Liver (tissue), 9 donors: Measurements from ENCODE around the gene RALY. TPM values are rescaled to one million over a fixed set of nuclear protein-coding genes. Genes with fewer than 3 reads are reported as not detected.

ENCODE experiments used
- DNase-seq: peaks from one replicate; pipeline ENCODE4 v3.0.0-alpha.2; 2017; ENCODE audit warnings: low spot score
- H3K27ac ChIP-seq, 2 donors: one replicate each; pipeline ENCODE4 v1.7.0; 2013; ENCODE audit warnings: inconsistent platforms in 2 of 2, low read length in 2 of 2, control low read depth in 1 of 2, low read depth in 1 of 2, mild to moderate bottlenecking in 1 of 2
- H3K27me3 ChIP-seq, 4 donors: one replicate each; pipeline versions ENCODE4 v1.6.1 to v1.7.0; 2013; ENCODE audit warnings: low read length in 3 of 4, inconsistent platforms in 1 of 4, mild to moderate bottlenecking in 1 of 4, moderate library complexity in 1 of 4; ENCODE audit not compliant: control insufficient read depth in 4 of 4, insufficient read depth in 4 of 4
- H3K36me3 ChIP-seq, 4 donors: one replicate each; pipeline versions ENCODE4 v1.6.1 to v1.7.0; 2013; ENCODE audit warnings: low read length in 3 of 4, mild to moderate bottlenecking in 3 of 4, low read depth in 1 of 4, moderate library complexity in 1 of 4; ENCODE audit not compliant: control insufficient read depth in 4 of 4, insufficient read depth in 3 of 4
- H3K4me1 ChIP-seq, 4 donors: one replicate each; pipeline versions ENCODE4 v1.6.1 to v1.7.0; 2013; ENCODE audit warnings: low read length in 3 of 4, mild to moderate bottlenecking in 3 of 4, moderate library complexity in 1 of 4; ENCODE audit not compliant: control insufficient read depth in 4 of 4, insufficient read depth in 4 of 4
- H3K4me3 ChIP-seq, 3 donors: one replicate each; pipeline versions ENCODE4 v1.6.1 to v1.7.0; 2013; ENCODE audit warnings: low read length in 3 of 3, control low read depth in 1 of 3, low read depth in 1 of 3, mild to moderate bottlenecking in 1 of 3
- H3K9ac ChIP-seq, 2 donors: one replicate each; pipeline ENCODE4 v1.7.0; 2013; ENCODE audit warnings: low read length in 2 of 2, mild to moderate bottlenecking in 2 of 2, moderate library complexity in 2 of 2, control low read depth in 1 of 2, low read depth in 1 of 2
- H3K9me3 ChIP-seq, 4 donors: one replicate each; pipeline versions ENCODE4 v1.6.1 to v1.7.0; 2013; ENCODE audit warnings: low read length in 3 of 4; ENCODE audit not compliant: control insufficient read depth in 4 of 4
- EGR1 ChIP-seq, 2 donors: IDR thresholded peaks; 2 replicates each; pipeline ENCODE4 v1.6.1; 2016 to 2018; ENCODE audit warnings: antibody characterized with exemption in 2 of 2, low read depth in 2 of 2
- FOXA1 ChIP-seq: IDR thresholded peaks from 2 replicates; pipeline ENCODE4 v1.6.1; 2016; ENCODE audit warnings: antibody characterized with exemption
- FOXA2 ChIP-seq: IDR thresholded peaks from 2 replicates; pipeline ENCODE4 v1.6.1; 2016; ENCODE audit warnings: antibody characterized with exemption
- GABPA ChIP-seq, 2 donors: IDR thresholded peaks in 1 of 2; conservative IDR thresholded peaks in 1 of 2; 2 replicates each; pipeline ENCODE4 v1.6.1; 2016; ENCODE audit warnings: antibody characterized with exemption in 2 of 2, mild to moderate bottlenecking in 1 of 2, moderate library complexity in 1 of 2
- HNF4A ChIP-seq, 2 donors: conservative IDR thresholded peaks; 2 replicates each; pipeline ENCODE4 v1.6.1; 2016; ENCODE audit warnings: antibody characterized with exemption in 2 of 2, mild to moderate bottlenecking in 2 of 2
- HNF4G ChIP-seq: IDR thresholded peaks from 2 replicates; pipeline ENCODE4 v1.6.1; 2016; ENCODE audit warnings: antibody characterized with exemption
- JUND ChIP-seq, 2 donors: IDR thresholded peaks; 2 replicates each; pipeline ENCODE4 v1.6.1; 2016; ENCODE audit warnings: antibody characterized with exemption in 2 of 2
- NR2F2 ChIP-seq: IDR thresholded peaks from 2 replicates; pipeline ENCODE4 v1.6.1; 2016; ENCODE audit warnings: antibody characterized with exemption
- RAD21 ChIP-seq, 2 donors: IDR thresholded peaks; 2 replicates each; pipeline ENCODE4 v1.6.1; 2016; ENCODE audit warnings: antibody characterized with exemption in 2 of 2, mild to moderate bottlenecking in 2 of 2
- RXRA ChIP-seq, 2 donors: IDR thresholded peaks; 2 replicates each; pipeline ENCODE4 v1.6.1; 2017 to 2018; ENCODE audit warnings: antibody characterized with exemption in 2 of 2, mild to moderate bottlenecking in 1 of 2
- SP1 ChIP-seq: IDR thresholded peaks from 2 replicates; pipeline ENCODE4 v1.6.1; 2018; ENCODE audit warnings: antibody characterized with exemption, mild to moderate bottlenecking
- TAF1 ChIP-seq: conservative IDR thresholded peaks from 2 replicates; pipeline ENCODE4 v1.6.1; 2016; ENCODE audit warnings: antibody characterized with exemption, mild to moderate bottlenecking
- YY1 ChIP-seq: IDR thresholded peaks from 2 replicates; pipeline ENCODE4 v1.6.1; 2016; ENCODE audit warnings: antibody characterized with exemption, mild to moderate bottlenecking
- WGBS: extraction: QIAGEN DNeasy Blood & Tissue Kit; methylation state at CpG from one replicate; pipeline ENCODE4 v1.1.7; 2013; 5-methylcytosine and 5-hydroxymethylcytosine counted together
- polyA plus RNA-seq, 2 donors: library from polyadenylated mRNA; stranded (reverse) in 1 of 2; unstranded in 1 of 2; fragments of 200-250 nt in 1 of 2; fragments of >200 nt in 1 of 2; fragmentation: Nextera tagmentation in 1 of 2; extraction: Ambion mirVana in 1 of 2; gene quantifications; one replicate each; pipeline versions ENCODE4 v1.2.1 to v1.2.3, GENCODE V29; 2013 to 2015
- total RNA-seq, 2 donors: library from RNA; depleted of rRNA; stranded (reverse); fragments of >200 nt; gene quantifications; one replicate each; pipeline ENCODE4 v1.2.3, GENCODE V29; 2014
- TF ChIP-seq, protein P1 (sequence below): IDR thresholded peaks from 2 replicates; pipeline ENCODE4 v1.6.1; 2016; ENCODE audit warnings: antibody characterized with exemption
- TF ChIP-seq, protein P2 (sequence below): IDR thresholded peaks from 2 replicates; pipeline ENCODE4 v1.6.1; 2016; ENCODE audit warnings: antibody characterized with exemption
- TF ChIP-seq, protein P3 (sequence below): fragments of 150-350 bp; IDR thresholded peaks from 2 replicates; pipeline ENCODE4 v1.5.1; 2017; ENCODE audit warnings: improper control_type of control experiment, low read depth, low read length; ENCODE audit not compliant: missing input control
- TF ChIP-seq, protein P4 (sequence below): IDR thresholded peaks from 2 replicates; pipeline ENCODE4 v1.6.1; 2016; ENCODE audit warnings: antibody characterized with exemption, mild to moderate bottlenecking
- TF ChIP-seq, protein P5 (sequence below): IDR thresholded peaks from 2 replicates; pipeline ENCODE4 v1.6.1; 2016; ENCODE audit warnings: antibody characterized with exemption
- donor health status: healthy.
- donor health status: healthy.
- donor health status: healthy.
- donor health status: healthy.
- donor health status: healthy.

Gene RALY
- total and polyA plus RNA-seq, 4 donors: 23.1 to 47.4 (median 33.3) TPM

DNA sequence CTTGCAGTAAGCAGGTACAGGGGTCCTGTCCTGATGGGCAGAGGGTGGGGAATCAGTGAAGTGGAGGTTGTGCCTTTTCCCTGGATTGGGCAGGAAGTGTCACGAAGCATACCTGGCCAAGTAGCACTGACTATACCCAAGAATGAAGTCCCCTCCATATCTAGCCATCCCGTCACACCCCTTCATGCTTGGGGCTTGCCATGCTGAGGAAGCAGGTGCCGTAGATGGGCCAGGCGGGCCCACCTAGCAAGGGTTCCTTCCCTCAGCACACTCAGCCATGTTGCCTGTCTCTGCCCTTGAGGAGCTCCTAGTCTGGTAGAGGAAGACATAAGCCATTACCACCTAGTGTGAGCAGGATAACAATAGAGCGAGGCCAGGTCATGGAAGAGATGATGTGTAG, 84.8 kb downstream of the RALY start:
- WGBS: 98% methylated on average over 5 of the region's 5 CpGs
- H3K9me3 ChIP-seq: no peaks in the 10 kb centered on the region
- no peak overlapping the region for H3K27ac ChIP-seq
- DNase-seq: no peak
- H3K4me1 ChIP-seq: no peaks in the 10 kb centered on the region
- H3K4me3 ChIP-seq: no peak overlapping the region
- H3K27me3 ChIP-seq: no peaks in the 10 kb centered on the region
- H3K36me3 ChIP-seq: peaks cover 10 to 44% (median 18%) of the 10 kb centered on the region in 4 donors
- no peak overlapping the region for H3K9ac ChIP-seq
- TF ChIP-seq RAD21 (IDR thresholded peaks at IDR 0.05) (no peak), FOXA2 (no peak), SP1 (no peak), GABPA (IDR thresholded peaks at IDR 0.05 in 1 of 2, conservative IDR thresholded peaks at IDR 0.05 in 1 of 2) (no peak), EGR1 (IDR thresholded peaks at IDR 0.05; ENCODE audit: low read depth in 2 of 2) (no peak), NR2F2 (no peak), JUND (IDR thresholded peaks at IDR 0.05) (no peak), FOXA1 (no peak), HNF4G (no peak), YY1 (no peak), TAF1 (no peak), HNF4A (conservative IDR thresholded peaks at IDR 0.05) (no peak), RXRA (IDR thresholded peaks at IDR 0.05) (no peak)
- TF ChIP-seq, protein P1, sequence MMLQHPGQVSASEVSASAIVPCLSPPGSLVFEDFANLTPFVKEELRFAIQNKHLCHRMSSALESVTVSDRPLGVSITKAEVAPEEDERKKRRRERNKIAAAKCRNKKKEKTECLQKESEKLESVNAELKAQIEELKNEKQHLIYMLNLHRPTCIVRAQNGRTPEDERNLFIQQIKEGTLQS: no peak
- TF ChIP-seq, protein P2, sequence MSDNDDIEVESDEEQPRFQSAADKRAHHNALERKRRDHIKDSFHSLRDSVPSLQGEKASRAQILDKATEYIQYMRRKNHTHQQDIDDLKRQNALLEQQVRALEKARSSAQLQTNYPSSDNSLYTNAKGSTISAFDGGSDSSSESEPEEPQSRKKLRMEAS: no peak
- TF ChIP-seq, protein P3, sequence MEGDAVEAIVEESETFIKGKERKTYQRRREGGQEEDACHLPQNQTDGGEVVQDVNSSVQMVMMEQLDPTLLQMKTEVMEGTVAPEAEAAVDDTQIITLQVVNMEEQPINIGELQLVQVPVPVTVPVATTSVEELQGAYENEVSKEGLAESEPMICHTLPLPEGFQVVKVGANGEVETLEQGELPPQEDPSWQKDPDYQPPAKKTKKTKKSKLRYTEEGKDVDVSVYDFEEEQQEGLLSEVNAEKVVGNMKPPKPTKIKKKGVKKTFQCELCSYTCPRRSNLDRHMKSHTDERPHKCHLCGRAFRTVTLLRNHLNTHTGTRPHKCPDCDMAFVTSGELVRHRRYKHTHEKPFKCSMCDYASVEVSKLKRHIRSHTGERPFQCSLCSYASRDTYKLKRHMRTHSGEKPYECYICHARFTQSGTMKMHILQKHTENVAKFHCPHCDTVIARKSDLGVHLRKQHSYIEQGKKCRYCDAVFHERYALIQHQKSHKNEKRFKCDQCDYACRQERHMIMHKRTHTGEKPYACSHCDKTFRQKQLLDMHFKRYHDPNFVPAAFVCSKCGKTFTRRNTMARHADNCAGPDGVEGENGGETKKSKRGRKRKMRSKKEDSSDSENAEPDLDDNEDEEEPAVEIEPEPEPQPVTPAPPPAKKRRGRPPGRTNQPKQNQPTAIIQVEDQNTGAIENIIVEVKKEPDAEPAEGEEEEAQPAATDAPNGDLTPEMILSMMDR: no peak
- TF ChIP-seq, protein P4, sequence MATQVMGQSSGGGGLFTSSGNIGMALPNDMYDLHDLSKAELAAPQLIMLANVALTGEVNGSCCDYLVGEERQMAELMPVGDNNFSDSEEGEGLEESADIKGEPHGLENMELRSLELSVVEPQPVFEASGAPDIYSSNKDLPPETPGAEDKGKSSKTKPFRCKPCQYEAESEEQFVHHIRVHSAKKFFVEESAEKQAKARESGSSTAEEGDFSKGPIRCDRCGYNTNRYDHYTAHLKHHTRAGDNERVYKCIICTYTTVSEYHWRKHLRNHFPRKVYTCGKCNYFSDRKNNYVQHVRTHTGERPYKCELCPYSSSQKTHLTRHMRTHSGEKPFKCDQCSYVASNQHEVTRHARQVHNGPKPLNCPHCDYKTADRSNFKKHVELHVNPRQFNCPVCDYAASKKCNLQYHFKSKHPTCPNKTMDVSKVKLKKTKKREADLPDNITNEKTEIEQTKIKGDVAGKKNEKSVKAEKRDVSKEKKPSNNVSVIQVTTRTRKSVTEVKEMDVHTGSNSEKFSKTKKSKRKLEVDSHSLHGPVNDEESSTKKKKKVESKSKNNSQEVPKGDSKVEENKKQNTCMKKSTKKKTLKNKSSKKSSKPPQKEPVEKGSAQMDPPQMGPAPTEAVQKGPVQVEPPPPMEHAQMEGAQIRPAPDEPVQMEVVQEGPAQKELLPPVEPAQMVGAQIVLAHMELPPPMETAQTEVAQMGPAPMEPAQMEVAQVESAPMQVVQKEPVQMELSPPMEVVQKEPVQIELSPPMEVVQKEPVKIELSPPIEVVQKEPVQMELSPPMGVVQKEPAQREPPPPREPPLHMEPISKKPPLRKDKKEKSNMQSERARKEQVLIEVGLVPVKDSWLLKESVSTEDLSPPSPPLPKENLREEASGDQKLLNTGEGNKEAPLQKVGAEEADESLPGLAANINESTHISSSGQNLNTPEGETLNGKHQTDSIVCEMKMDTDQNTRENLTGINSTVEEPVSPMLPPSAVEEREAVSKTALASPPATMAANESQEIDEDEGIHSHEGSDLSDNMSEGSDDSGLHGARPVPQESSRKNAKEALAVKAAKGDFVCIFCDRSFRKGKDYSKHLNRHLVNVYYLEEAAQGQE: no peak
- TF ChIP-seq, protein P5, sequence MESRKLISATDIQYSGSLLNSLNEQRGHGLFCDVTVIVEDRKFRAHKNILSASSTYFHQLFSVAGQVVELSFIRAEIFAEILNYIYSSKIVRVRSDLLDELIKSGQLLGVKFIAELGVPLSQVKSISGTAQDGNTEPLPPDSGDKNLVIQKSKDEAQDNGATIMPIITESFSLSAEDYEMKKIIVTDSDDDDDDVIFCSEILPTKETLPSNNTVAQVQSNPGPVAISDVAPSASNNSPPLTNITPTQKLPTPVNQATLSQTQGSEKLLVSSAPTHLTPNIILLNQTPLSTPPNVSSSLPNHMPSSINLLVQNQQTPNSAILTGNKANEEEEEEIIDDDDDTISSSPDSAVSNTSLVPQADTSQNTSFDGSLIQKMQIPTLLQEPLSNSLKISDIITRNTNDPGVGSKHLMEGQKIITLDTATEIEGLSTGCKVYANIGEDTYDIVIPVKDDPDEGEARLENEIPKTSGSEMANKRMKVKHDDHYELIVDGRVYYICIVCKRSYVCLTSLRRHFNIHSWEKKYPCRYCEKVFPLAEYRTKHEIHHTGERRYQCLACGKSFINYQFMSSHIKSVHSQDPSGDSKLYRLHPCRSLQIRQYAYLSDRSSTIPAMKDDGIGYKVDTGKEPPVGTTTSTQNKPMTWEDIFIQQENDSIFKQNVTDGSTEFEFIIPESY: no peak
